ENCODE measurements around the gene ARID1B.

Gene ARID1B

DNA sequence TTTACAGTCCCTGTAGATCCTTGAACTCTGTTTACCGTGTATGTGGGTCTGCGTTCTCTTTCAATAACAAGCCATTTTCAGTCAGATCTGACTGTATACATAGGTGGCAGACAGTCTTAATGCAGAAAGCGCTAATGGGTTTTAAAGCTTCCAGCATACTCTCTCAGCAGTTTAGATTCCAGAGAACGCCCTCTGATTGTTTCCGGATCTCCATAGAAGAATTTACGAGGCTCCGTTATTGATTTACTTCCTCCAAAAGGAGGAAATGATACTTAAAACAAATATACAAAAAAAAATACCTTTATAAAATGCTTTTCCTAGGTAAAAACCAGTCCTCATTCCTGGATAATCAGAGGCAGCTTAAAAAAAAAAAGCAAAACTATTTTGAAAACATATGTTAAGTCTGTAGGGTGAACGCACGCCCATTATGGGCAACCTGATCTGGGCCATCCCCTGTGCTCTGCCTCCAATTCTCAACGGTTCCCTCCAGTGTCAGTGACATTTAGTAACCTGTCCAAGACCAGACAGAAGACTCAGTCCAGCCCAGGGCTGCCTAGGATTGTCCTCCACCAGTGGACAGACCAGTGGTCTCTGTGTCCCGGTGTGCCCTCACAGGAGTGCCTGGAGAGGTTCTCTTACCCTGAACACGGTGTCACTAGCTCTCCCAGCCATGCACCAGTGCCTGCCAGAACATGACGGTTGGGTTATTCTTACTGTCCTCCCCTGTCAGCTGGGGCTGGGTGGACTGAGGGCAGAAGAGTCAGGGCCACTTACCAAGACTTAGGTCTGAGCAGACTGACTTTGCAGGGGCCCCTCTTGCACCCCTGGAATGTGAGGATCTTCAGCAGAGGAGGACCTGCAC lies 217.3 kb downstream of the ARID1B start:
- no peak for DNase-seq (ENCODE audit: low spot score)

DNA sequence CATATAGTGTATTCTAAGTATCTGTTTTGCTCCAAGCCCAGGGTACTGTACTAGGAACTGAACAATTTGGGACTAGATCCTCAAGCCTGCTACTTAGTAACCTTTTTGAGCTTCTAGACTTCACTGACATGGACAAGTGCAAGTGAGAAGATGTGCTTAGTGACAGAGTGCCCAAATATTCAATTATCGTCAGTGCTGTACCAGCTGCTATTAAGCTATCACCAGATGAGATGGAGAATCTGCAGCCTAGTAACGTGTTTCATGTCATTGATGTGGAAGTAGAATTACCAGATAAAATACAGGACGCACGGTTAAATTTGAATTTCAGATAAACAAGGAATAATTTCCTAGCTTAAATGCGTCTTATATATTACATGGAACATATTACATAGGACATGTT lies 218.3 kb downstream of the ARID1B start:
- no peak for DNase-seq (ENCODE audit: low spot score)

DNA sequence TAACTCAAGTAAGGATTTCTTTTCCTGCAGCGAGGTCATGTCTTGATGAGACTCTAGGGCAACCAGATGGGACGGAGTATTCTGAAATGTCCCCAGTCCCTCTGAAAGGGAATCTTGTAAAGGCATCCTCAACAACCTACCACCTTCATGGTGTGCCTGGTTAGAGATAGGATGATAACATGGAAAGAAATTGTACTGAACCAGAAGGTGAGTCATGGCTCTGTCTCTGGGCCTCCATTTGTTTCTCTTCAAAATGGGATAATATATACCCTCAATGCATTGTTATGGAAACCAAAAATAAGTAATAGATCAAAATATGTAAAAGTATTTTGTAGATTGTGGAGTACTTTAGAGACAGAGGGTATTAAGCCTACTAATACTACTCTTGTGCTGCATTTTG lies 219.1 kb downstream of the ARID1B start:
- DNase-seq (ENCODE audit: low spot score), result no peak

DNA sequence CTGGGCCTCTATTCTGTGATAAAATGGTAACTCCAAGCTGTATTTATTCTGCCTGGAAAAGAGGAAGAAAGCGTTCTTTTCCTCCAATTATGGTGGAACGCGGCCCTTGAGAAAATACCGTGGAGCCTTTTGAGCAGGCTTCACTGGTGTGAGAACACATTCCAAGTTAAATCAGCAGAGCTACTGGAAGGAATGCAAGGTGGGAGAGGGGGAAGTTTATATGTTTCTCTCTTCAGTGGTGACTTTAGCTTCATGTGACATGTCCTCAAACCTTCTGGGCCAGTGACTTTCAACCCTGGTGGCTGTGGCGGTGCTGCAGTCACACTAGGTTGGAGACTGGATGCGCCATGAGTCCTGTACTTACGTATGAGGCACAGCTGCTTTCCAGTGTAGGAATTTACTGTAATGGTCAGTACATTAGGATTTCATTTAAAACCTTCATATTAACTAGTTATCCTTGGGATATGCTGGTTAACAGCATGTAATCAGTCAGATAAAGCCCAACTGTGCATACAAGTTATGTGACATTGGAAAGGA lies 221.7 kb downstream of the ARID1B start:
- no peak for DNase-seq (ENCODE audit: low spot score)

DNA sequence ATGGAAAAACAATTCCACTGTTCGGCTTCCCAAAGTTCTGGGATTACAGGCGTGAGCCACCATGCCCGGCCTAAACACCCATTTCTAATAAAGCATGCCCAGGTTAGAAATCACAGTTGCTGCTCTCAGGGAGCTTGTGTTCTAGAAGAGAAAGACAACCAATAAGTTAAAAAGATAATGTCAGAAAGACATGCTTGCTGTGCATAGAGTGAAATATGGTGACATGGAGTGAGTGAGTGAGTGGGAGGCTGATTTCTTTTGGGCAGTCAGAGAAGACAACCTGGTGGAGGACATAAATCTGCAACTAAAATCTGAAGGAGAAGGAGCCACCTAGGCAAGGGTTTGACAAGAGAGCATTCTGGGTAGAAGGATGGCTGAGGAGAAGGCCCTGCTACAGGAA lies 222.6 kb downstream of the ARID1B start:
- DNase-seq (ENCODE audit: low spot score), result no peak

DNA sequence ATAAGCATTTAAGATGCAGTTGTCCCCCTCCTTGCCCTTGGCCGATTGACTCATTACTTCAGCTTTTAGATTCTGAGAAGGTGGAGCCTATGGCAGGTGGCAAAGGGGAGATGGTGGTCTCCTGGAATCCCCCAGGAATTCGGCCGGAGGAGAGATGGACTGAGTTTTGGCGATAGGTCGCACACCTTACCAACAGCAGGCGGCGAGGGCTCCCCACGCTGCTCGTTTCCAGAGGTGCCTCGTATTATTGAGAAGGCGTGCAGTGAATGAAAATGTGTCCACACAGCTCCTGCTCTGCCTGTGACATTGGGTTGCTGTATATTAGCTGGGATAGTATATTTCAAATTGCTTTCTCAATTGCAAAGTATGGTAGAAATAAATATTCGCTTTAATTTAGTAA lies 224.5 kb downstream of the ARID1B start:
- no peak for DNase-seq (ENCODE audit: low spot score)

DNA sequence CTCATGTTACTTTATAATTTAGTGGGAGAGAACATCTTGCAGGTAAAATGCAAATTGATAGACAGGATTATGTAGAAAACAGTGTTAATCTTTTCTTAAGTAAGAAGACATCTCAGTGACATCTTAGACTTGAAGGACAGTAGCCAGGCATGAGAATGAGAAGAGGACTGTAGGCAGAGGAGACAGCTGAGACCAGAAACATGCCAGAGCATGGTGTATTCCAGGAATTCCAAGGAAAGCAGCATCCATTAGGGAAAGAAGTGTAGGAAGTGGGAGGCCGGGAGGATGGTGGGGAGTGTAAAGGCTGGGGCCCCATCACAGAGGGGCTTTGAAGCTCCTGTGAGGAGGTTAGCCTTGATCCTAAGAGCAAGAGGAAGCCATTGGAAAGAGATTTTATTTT lies 225.6 kb downstream of the ARID1B start:
- DNase-seq (ENCODE audit: low spot score), result no peak

DNA sequence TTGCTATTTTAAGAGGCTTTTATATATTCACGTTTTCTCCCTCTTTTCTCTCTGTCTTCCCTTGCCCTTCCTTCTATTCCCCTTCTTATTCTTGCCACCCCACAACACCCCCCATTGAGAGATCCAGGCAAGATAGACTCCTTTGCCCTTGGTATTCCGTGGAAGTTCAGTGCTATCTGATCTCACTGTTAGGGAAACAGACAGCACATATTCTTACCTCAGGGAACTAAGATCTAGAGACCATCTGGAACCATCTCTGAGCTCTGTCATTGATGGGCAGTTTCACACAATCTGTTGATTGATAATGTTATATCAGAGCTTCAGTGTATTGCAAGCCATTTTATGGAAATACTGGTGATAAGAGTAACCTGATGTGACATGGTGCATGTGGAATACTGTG lies 228.8 kb downstream of the ARID1B start:
- no peak for DNase-seq (ENCODE audit: low spot score)

DNA sequence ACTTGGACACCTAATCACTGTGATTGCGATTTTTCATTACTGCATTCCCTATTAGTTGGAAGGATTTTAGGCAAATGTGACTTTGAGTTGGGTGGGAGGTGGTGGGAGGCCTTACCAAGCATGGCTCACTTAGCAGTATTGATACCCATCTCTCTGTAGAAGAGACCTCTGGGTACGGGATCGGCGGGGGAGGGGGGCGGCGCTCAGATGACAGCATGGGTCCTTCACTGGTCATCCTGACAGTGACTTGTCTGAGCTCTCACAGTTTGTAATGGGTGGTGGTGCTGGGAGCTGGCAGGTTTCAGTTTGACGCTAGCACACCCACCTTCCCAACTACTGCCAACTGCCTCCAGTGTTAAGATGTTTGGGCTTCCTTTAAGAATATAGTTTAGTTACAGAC lies 231.4 kb downstream of the ARID1B start:
- DNase-seq (ENCODE audit: low spot score), result no peak

DNA sequence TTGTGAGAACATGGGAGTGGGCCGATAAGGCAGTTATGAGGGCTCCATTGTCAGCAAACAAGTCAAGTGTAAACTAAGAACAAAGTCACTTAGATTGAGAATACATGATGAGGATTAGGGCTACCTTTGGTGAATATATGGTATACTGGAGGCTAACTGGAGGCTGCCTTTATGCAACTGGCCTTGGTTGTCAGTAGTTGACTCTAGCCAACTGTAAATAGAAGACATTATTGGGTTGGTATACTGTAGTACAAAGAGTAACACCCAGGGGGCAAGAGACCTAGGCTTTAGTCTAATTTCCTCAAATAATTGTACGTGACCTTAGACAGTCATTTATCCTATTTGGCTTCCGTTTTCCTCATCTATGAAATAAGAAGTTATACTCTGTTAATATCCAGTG lies 235.2 kb downstream of the ARID1B start:
- DNase-seq (ENCODE audit: low spot score), result no peak

DNA sequence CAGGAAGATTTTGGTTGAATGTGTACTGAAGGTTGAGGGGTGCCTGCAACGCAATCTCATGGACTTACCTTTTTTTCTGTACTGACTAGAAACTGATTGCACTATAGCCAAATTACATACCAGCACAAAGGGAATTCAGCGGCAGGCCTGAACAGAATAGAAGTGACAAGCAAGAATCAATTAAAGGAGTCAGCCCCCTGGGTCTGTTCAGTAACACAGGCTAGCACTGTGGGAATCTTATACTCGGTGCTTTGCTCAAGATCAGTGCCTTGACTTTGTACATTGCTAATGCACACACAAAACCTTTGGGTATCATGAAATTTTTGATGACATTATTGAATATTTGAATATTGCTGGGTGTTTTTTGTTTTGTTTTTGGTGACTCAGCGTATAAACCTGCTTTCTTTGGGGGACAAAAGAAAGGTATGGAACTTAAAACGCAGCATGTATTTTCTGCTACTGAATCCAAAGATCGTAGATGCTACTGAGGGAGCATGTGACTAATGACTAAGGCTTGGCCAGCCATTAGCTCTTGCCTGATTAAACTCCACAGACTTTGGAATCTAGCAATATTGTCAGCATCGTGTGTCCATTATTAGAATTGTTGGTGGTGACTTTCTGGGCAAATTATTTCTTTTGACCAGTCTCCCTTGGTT lies 236.6 kb downstream of the ARID1B start:
- no peak for DNase-seq (ENCODE audit: low spot score)

DNA sequence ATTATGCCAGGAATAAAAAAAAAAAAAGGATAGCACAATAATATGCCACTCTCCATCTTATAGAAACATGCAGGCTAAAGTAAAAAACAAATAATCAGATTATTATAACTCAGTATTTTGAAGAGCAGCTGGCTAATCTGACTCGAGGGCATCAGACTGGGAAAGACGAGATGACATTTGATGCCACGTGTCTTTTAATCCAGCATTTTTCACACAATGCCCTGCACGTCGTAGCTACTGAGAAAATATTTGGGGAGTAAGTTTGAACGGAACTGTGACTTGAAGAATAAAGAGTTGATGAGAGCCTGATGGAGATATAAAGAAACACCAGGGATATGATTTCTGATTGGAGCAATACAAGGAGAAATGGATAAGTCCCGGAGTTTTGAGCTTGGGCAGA lies 237.7 kb downstream of the ARID1B start:
- no peak for DNase-seq (ENCODE audit: low spot score)

DNA sequence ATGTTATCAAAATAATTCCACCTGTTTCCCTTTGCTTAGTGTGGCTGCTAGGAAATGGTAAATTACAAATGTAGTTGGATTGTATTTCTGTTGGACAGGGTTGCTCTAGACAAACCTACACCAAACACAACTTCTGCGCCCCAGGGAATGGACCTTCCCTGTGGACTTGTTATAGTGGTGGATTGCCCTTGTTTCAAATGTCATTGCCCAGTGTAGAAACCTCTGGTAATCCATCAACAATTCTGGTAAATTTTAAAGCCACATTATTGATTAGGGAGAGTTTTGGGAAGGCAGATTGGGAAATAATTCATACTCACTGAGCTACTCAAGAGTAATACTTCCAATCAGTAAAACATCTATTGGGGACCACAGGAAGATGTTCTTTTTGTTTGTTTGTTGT lies 239.8 kb downstream of the ARID1B start:
- DNase-seq (ENCODE audit: low spot score), result no peak

DNA sequence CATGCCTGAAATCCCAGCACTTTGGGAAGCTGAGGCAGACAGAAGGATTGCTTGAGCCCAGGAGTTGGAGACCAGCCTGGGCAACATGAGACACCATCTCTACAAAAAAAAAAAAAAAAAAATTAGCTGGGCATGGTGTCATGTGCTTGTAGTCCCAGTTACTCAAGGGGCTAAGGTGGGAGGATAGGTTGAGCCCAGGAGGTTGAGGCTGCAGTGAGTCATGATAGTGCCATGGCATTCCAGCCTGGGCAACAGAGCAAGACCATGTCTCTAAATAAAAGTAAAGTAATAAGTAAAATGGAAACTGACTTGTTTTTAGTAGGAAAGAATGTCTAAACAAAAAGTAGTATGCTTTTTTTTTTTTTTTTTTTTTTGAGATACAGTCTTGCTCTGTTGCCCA lies 240.7 kb downstream of the ARID1B start:
- no peak for DNase-seq (ENCODE audit: low spot score)

DNA sequence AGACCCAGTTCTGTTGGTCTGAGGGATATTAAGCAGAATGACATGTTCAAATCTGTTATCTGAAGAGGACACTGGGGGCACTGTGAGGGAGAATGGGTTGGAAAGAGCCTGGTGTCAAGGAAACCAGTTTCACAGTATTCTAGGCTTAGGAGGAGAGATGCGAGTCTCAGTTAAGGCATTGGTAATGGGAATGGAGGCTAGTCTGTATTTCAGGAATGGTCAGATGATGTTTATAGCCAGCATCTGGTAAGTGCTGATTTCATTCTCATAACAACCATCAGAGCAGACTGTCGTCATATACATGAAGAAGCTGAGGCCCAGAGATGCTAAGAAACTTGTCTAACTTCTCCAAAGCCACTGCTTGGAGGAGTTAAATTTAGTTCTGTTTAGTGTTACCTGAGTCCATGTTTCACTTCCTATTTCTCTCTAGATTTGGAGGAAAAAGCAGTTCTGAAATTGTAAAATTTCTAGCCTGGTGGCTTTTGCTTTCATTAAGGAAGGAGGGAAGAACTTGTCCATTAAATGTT lies 242.0 kb downstream of the ARID1B start:
- no peak for DNase-seq (ENCODE audit: low spot score)

DNA sequence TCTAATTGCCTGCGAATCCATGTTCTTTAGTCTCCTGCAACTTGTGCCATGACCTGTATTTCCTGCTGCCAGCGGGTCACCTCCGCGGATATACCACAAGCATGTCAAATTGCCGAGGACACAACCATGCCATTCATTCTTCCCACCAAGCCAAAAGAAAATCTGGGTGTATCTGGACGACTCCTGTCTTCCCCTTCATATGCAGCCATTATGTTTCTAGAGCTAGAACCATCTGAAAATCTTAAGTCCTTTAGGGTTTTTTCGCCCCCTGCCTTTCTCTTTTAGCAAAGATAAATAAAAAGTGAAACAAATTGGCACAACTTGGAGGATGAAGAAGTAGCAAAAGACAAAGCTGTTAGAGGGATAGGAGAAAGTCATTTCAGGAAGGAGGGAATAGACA lies 242.6 kb downstream of the ARID1B start:
- no peak for DNase-seq (ENCODE audit: low spot score)

DNA sequence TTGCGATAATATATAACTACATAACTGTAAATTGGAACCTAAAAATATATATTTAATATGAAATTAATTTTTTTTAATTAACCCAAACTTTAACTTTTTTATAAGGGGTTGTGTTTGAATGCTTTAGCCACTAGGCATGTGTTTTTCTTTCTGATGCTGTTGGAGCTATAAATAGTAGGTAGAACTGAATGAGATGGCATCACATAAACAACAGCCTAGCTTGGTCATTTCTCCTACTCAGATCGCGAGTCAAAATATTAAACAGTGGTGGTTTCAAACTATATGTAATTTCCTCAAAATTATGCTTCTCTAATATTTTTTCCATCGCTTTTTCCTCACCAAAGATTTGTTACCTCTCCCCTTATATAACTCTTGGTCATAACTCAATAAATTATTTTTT lies 243.2 kb downstream of the ARID1B start:
- DNase-seq (ENCODE audit: low spot score), result peak; percentile 29

DNA sequence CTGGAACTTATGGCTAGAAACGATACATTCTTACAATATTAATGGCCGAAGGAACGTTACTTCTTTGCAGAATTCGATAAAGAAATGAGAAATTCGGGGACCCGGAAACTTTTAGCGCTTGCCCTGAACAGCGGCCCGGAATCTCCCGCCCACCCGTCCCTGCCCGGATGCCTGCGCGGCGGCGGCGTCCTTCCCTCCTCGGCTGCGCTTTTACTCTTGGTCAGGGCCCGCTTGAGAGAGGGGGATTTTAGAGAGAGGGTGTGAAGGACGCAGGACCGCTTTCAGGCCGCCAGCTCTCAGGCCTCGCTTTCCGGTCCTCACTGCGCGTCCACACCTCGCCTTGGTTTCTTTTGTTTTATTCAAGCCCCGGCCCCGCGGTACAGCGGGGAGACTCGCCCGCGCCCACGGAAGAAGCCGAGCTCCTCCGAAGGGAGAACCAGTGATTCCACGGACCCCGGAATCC lies 243.7 kb downstream of the ARID1B start:
- DNase-seq (ENCODE audit: low spot score), result peak; percentile 81

DNA sequence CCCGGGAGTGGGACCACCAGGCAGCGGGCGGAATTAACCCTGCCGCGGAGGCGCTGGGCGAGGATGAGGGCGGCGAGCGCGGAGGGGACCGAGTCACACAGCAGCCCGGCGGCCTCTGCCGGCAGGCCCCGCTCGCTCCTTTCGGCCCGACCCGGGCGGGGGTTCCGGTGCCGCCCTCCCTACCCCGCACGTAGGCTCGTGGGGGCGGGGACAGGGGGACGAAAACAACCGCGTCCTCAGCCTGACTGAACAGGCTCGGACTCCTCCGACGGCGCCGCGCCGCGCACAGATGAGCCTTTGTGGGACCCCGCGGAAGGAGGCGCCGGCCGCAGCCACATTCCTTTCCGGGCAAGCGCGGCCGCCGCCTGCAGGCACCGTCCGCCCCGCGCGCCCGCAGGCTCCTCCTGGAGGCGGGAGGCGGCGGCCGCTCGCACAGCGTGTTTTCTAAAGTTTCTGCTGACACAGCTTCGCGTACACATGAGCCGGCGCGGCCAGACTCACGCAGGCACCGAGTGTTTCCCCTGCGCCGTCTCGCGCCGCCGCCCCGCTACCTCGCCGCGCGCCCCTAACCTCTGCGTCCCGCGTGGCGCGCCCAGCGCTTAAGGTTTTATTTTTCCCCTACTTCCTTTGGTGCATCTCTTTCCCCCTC lies 244.3 kb downstream of the ARID1B start:
- DNase-seq (ENCODE audit: low spot score), result peak; percentile 94

DNA sequence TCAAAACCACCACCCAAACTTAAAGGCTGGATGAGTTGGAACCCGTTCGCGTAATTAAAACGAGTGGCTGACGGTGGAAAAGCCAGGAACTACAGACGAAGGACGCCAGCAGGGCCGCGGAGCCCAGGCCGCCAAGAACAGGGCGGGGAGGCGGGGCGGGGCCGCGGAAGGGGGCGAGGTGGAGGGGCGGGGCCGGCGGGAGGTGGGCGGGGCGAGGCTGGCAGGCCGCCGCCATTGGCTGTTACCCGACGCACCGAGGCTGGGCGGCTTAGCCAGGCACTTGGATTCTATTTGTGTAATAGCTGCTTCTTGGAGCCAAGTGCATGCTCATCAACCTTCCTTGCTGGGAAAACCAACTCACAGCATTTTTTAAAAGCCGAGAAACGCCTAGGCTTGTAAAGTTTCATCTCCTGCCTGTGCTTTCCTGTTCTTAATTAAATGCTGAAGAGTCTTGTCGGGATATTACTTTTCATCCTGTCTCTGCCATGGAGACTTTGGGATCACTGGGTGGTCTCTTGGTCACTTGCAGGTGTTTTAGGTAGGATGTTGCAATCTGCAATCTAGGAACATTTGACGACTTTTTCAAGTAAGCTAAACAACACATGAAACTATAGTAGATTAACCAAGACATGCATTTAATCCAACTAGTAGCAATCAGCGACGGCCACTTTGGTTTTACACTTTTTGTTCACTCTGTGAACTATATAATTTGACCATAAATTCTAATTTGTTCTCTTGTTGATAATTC lies 245.0 kb downstream of the ARID1B start:
- peak; percentile 98 for DNase-seq (ENCODE audit: low spot score)

DNA sequence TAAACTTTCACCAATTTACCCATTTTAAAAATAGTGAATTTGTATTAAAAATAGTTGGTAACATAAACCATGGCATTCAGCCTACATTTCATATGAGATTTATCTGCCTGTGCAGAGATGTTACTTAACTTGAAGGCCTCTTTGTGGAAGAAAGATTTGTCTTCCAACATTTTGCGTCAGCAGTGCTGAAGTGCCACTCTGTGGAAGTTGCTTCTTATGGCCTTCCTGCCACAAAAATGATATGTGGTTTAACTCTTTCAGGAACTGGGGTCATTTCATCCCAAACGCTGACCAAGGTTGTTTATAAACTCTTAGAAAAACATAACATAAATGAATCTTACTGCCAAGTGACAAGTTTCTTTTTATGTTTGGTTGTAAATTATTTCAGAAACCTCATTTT lies 246.8 kb downstream of the ARID1B start:
- DNase-seq (ENCODE audit: low spot score), result no peak

DNA sequence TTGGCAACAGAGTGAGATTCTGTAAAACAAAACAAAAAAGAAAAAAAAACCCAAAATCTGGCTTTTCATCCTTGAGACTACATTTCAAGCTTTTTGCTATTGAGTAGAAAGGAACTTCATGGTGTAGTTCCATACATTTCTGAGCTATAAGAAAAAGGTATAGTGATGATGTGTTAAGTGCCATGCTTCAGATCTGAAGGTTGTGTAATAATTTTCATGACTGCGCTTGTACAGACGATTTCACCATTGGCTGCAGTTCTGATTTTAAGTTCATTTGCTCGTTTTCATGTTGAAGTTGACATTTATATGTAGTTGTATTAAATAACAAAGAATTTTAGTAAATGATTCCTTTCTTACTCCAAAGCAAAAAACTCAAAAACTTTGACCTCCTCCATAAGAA lies 247.6 kb downstream of the ARID1B start:
- no peak for DNase-seq (ENCODE audit: low spot score)
